ENCODE data around the gene FOXS1. TPM values are rescaled to one million over a fixed set of nuclear protein-coding genes. Genes with fewer than 3 reads are reported as not detected.

Gene FOXS1
- polyA plus RNA-seq, 3 donors: not detected

DNA sequence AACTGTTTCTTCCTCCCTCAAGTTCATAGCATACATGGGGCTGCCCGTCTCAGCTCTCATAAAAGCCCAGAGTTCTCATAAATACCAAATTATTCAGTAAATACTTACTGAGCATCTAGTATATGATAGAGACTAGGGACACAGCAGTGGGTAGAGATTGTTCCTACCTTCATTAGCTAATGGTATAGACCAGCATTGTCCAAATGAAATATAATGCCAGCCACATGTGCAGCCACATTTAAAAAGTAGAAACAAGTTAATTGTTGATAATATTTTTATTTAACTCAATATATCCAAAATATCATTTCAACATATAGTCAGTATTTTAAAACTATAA lies 26.2 kb upstream of the FOXS1 start:
- Histone ChIP-seq H3K27ac (ENCODE audit: low read depth in 1 of 2, low read length in 2 of 2) (no peak overlapping the region), H3K4me2 (replicated peaks; ENCODE audit: extremely low read depth, low read length, poor library complexity, severe bottlenecking) (no peak overlapping the region), H3K9ac (ENCODE audit: insufficient read depth, low read length, poor library complexity, severe bottlenecking) (no peak overlapping the region), H3K27me3 (ENCODE audit: control insufficient read depth in 2 of 2, insufficient read depth in 2 of 2, low read length in 2 of 2) (peaks cover 28 to 42% of the 10 kb centered on the region in 2 donors), H3K4me3 (replicated peaks in 1 of 3; ENCODE audit: low read depth in 2 of 3, low read length in 3 of 3) (no peak overlapping the region), H3K9me3 (replicated peaks in 1 of 2; ENCODE audit: control insufficient read depth in 1 of 2, insufficient read depth in 1 of 2, low read length in 2 of 2) (peaks cover 0 to 18% of the 10 kb centered on the region in 2 donors), H3K4me1 (ENCODE audit: control insufficient read depth in 1 of 2, insufficient read depth in 2 of 2, low read length in 2 of 2) (peaks cover 9 to 15% of the 10 kb centered on the region in 2 donors), H3K79me2 (ENCODE audit: insufficient read depth, low read length) (no peaks in the 10 kb centered on the region), H3K36me3 (replicated peaks in 1 of 2; ENCODE audit: control insufficient read depth in 1 of 2, insufficient read depth in 2 of 2, low read length in 2 of 2) (no peaks in the 10 kb centered on the region), H2AFZ (ENCODE audit: insufficient read depth, low read depth, low read length, poor library complexity, severe bottlenecking) (no peak overlapping the region), H4K20me1 (ENCODE audit: insufficient read depth, low read length) (no peaks in the 10 kb centered on the region)
- TF ChIP-seq, protein P1, sequence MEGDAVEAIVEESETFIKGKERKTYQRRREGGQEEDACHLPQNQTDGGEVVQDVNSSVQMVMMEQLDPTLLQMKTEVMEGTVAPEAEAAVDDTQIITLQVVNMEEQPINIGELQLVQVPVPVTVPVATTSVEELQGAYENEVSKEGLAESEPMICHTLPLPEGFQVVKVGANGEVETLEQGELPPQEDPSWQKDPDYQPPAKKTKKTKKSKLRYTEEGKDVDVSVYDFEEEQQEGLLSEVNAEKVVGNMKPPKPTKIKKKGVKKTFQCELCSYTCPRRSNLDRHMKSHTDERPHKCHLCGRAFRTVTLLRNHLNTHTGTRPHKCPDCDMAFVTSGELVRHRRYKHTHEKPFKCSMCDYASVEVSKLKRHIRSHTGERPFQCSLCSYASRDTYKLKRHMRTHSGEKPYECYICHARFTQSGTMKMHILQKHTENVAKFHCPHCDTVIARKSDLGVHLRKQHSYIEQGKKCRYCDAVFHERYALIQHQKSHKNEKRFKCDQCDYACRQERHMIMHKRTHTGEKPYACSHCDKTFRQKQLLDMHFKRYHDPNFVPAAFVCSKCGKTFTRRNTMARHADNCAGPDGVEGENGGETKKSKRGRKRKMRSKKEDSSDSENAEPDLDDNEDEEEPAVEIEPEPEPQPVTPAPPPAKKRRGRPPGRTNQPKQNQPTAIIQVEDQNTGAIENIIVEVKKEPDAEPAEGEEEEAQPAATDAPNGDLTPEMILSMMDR (IDR thresholded peaks at IDR 0.05): no peak
- Mint-ChIP-seq H3K27me3 (ENCODE audit: low read depth in 3 of 3) (peaks cover 35 to 51% (median 47%) of the 10 kb centered on the region in 3 donors), H3K9me3 (peaks cover 0 to 13% (median 8%) of the 10 kb centered on the region in 7 donors), H3K36me3 (peaks cover 8 to 9% of the 10 kb centered on the region in 2 donors), H3K4me1 (peaks cover 27% of the 10 kb centered on the region), H3K4me3 (peak overlapping the region in 1 of 2 donors; percentile 93), H3K27ac (no peak overlapping the region)
- DNase-seq: no peak
- intact Hi-C loops (cut with micrococcal nuclease): no loop called here
- no CpG with 5 or more reads among the region's 1 CpG for WGBS (ENCODE audit: insufficient coverage)

DNA sequence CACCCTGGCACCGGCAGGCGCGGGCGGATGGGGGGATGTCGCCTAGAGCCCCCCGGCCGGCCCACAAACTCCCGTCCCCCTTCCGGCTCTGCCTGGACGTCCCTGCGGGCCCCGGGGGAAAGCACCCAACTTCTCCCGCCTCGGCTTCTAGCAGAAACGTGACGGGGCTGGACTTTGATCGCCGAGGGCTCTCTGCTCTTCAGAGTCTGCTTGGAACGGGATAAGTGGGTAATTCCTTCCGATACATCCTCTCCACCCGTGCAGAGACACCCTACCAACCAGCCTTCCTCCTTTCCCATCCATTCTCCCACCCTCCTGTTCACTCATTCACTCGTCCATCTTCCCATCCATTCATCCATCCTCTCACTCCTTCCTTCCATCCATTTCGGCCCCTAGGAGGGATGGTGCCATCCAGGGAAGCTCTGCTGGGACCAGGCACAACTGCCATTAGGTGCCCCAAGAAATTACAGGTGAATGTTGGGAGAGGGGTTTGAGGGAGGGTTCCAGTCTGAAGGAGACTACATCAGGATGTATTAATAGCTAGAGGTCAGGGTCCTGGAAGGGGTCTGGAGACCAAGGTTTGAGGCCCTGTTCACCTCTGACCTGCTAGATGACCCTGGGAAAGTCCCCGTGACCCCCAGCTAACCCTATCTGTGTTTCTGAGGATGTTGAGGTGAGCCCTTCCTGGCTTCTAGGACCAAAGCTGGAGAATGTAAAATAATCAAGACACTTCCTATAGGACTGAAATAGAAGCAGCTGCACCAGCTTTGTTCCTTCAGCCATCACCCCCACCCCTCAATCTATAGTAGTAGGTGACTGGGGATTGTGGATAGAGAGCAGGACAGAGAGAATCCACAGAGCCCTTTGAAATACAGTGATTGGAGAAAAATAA lies 25.6 kb upstream of the FOXS1 start:
- peak overlapping the region; percentile 75 to 93 for H3K4me3 Mint-ChIP-seq
- no peaks in the 10 kb centered on the region for H3K36me3 ChIP-seq (replicated peaks in 1 of 2; ENCODE audit: control insufficient read depth in 1 of 2, insufficient read depth in 2 of 2, low read length in 2 of 2)
- peak overlapping the region in 1 of 7 donors; percentile 60 for H3K27ac Mint-ChIP-seq
- intact Hi-C loops (cut with micrococcal nuclease): no loop called here
- peak overlapping the region; percentile 56 for H3K9ac ChIP-seq (ENCODE audit: insufficient read depth, low read length, poor library complexity, severe bottlenecking)
- H2AFZ ChIP-seq (ENCODE audit: insufficient read depth, low read depth, low read length, poor library complexity, severe bottlenecking): peak overlapping the region; percentile 82
- peaks cover 0 to 13% (median 8%) of the 10 kb centered on the region in 7 donors for H3K9me3 Mint-ChIP-seq
- peaks cover 28 to 42% of the 10 kb centered on the region in 2 donors for H3K27me3 ChIP-seq (ENCODE audit: control insufficient read depth in 2 of 2, insufficient read depth in 2 of 2, low read length in 2 of 2)
- H3K4me1 ChIP-seq (ENCODE audit: control insufficient read depth in 1 of 2, insufficient read depth in 2 of 2, low read length in 2 of 2): peaks cover 9 to 15% of the 10 kb centered on the region in 2 donors
- peaks cover 27% of the 10 kb centered on the region for H3K4me1 Mint-ChIP-seq
- peaks cover 0 to 18% of the 10 kb centered on the region in 2 donors for H3K9me3 ChIP-seq (replicated peaks in 1 of 2; ENCODE audit: control insufficient read depth in 1 of 2, insufficient read depth in 1 of 2, low read length in 2 of 2)
- H3K4me3 ChIP-seq (replicated peaks in 1 of 3; ENCODE audit: low read depth in 2 of 3, low read length in 3 of 3): peak overlapping the region in 2 of 3 experiments; percentile 29 to 70
- H3K27ac ChIP-seq (ENCODE audit: low read depth in 1 of 2, low read length in 2 of 2): no peak overlapping the region
- H3K36me3 Mint-ChIP-seq: peaks cover 8 to 9% of the 10 kb centered on the region in 2 donors
- no peaks in the 10 kb centered on the region for H3K79me2 ChIP-seq (ENCODE audit: insufficient read depth, low read length)
- H3K4me2 ChIP-seq (replicated peaks; ENCODE audit: extremely low read depth, low read length, poor library complexity, severe bottlenecking): peak overlapping the region; percentile 78
- no peaks in the 10 kb centered on the region for H4K20me1 ChIP-seq (ENCODE audit: insufficient read depth, low read length)
- 0% methylated on average over 20 of the region's 24 CpGs for WGBS (ENCODE audit: insufficient coverage)
- H3K27me3 Mint-ChIP-seq (ENCODE audit: low read depth in 3 of 3): peaks cover 35 to 51% (median 47%) of the 10 kb centered on the region in 3 donors
- TF ChIP-seq, protein P1 (IDR thresholded peaks at IDR 0.05): no peak
- no peak for DNase-seq

All from CD14-positive monocyte (primary cell).